GM13976 (cell line): ENCODE measurements around the gene SLIT3.

Experiments
- DNase-seq: peaks from one replicate; pipeline ENCODE4 v3.0.0; 2012; ENCODE audit warnings: low spot score
- in situ Hi-C: fragments of 300-500 bp; cut with MboI; formaldehyde crosslinking; loops from one replicate; pipeline ENCODE4 v1.12.0; 2022; ENCODE audit warnings: low sequenced_read_pairs, mixed read lengths, inconsistent platforms; ENCODE audit not compliant: unreplicated experiment
- TF ChIP-seq, protein P1 (sequence below): IDR thresholded peaks from 2 replicates; pipeline ENCODE4 v1.5.1; 2012; ENCODE audit warnings: borderline replicate concordance, mild to moderate bottlenecking; ENCODE audit not compliant: insufficient read depth; ENCODE audit errors: extremely low read depth, missing control alignments, control extremely low read depth

The SLIT3 gene

DNA sequence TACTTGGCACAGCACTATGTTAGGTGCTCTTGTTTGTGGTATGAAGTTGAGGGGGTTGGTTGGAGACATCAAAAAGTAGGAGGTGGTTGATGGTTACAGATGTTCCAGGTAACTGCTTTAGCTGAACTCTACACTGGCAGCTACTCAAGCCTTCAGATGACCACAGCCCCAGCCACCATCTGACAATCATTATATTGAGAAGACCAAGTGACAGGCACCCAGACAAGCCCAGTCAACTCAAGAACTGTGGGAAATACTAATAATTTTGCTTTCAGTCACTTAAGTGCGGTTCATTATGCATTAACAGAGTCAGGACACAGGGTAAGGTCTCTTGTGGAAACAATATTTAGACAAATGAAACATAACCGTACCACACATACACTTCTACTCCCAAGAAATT lies 38.9 kb upstream of the SLIT3 start:
- in situ Hi-C loops = no loop called here

GRCh38 chr5:169336242-169336641 lies 35.3 kb upstream of the SLIT3 start:
- in situ Hi-C loops = no loop called here
- DNase-seq = no peak
- TF ChIP-seq, protein P1, sequence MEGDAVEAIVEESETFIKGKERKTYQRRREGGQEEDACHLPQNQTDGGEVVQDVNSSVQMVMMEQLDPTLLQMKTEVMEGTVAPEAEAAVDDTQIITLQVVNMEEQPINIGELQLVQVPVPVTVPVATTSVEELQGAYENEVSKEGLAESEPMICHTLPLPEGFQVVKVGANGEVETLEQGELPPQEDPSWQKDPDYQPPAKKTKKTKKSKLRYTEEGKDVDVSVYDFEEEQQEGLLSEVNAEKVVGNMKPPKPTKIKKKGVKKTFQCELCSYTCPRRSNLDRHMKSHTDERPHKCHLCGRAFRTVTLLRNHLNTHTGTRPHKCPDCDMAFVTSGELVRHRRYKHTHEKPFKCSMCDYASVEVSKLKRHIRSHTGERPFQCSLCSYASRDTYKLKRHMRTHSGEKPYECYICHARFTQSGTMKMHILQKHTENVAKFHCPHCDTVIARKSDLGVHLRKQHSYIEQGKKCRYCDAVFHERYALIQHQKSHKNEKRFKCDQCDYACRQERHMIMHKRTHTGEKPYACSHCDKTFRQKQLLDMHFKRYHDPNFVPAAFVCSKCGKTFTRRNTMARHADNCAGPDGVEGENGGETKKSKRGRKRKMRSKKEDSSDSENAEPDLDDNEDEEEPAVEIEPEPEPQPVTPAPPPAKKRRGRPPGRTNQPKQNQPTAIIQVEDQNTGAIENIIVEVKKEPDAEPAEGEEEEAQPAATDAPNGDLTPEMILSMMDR = no peak

More for the DNA sequence above, 38.9 kb upstream of the SLIT3 start:
- TF ChIP-seq, protein P1 = no peak
- DNase-seq = no peak

DNA sequence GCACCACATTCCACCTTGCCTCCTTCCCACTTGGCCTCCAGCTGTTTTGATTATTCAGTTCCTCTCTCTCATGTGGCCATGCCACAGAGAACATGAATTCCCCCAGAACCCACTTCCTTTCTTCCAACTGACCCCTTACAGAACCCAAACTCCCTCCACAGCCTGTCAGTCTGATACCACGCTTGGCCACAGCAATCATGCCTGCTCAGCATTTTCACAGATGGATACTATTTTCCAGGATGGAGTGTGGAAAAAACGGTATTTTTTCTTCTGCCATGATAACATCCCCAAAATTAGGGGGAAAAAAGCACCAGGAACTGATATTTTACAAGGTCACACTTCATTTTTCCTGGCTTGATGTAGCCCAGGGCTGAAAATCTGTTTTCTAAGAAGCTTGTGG lies 34.9 kb upstream of the SLIT3 start:
- TF ChIP-seq, protein P1 = no peak
- no peak for DNase-seq
- in situ Hi-C loops = no loop called here

DNA sequence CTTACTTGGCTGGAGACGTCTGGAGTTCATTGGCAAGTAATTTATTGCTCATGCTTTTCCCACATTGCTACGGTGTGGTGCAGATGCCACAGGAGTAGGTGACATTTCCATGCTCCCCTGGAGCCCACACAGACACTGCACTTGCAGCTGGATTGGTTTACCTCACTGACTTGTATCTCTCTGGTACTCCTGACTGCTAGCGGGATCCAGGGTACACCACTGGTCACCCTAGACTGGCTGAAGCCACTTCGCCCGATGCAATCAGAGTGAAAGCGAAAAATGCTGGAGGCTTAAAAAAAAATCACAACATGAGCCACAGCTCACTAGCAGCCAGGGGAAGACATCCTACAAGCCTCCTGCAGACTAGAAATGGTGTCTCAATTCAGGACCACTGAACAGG lies 32.6 kb upstream of the SLIT3 start:
- TF ChIP-seq, protein P1 = no peak
- no peak for DNase-seq
- in situ Hi-C loops = no loop called here

DNA sequence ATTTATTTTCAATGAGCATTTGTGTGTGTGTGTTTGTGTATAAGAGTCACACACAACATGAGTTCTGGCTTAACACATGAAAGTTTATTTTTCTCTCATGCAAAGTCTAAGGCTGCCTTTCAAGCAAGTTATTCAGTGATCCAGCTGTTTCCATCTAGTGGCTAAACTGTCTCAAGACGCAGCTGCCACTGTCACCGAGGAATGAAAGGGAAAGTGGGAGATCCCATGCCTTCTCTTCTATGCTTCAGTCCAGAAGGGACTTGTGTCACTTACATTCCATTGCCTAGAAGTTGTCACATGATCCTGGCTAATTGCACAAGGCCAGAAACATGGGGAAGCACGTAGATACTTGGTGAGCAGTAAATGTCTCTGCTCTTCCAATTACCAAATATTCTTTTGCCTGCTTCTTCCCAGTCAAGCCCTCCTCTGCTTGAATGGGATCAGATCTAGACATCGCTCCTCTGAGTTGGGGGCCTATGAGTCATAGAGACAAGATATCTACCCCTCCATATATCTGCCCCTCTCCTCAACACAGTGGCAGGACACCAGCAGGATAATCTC lies 30.4 kb upstream of the SLIT3 start:
- in situ Hi-C loops = no loop called here
- TF ChIP-seq, protein P1 = no peak
- DNase-seq = no peak

DNA sequence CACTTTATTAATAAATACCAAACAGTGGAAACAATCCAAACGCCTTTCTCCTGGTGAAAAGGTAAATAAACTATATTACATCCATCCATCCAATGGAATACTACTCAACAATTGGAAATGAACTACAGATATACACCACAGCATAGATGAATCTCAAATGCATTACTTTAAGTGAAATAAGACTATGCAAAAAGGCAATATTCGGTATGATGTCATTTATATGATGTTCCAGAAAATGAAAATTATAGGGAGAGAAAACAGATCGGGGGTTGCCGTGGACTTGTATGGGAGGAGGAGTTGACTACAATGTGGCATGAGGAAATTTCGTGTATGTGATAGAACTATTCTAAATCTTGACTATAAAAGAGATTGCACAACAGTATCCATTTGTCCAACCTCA lies 27.5 kb upstream of the SLIT3 start:
- in situ Hi-C loops = no loop called here
- DNase-seq = no peak
- TF ChIP-seq, protein P1 = no peak
